IMR-90 (cell line): Measurements from ENCODE around the gene MRPS26. TPM values are rescaled to one million over a fixed set of nuclear protein-coding genes. Genes with fewer than 3 reads are reported as not detected.
A peak's percentile ranks its signal among the peaks of the same experiment; 100 is the strongest.

Experiments used
- ATAC-seq: fragments of 200-7000 bp; cut with Tn5 transposase; 2 replicates; pipeline ENCODE4 v1.9.1; 2020; ENCODE audit warnings: low read depth, mild to moderate bottlenecking, moderate library complexity
- BruUV-seq: library from RNA; stranded (reverse); fragments of 400-500 nt; replicated peaks from 2 replicates; lab custom pipeline; 2021; lab: Mats Ljungman, UMichigan
- CTCF ChIA-PET: fragments of 300-600 bp; formaldehyde crosslinking; extraction: SDS; loops from one replicate; lab custom pipeline; 2021; ENCODE audit warnings: antibody characterized with exemption; lab: Yijun Ruan, JAX
- POLR2A ChIA-PET: fragments of 300-600 bp; sonication (Branson Sonifier 250); formaldehyde crosslinking; loops from one replicate; lab custom pipeline; 2022; ENCODE audit warnings: antibody characterized with exemption; ENCODE audit not compliant: unreplicated experiment; lab: Charles Lee
- DNase-seq: peaks from one replicate; pipeline ENCODE4 v3.0.0; 2013
- H2AFZ ChIP-seq: replicated peaks from 2 replicates; pipeline ENCODE3; 2013; ENCODE audit warnings: low read length, mild to moderate bottlenecking; ENCODE audit not compliant: poor library complexity
- H2AK5ac ChIP-seq: 2 replicates; pipeline ENCODE4 v1.6.1; 2013; ENCODE audit warnings: low read depth, low read length, inconsistent platforms
- H2AK9ac ChIP-seq: replicated peaks from 2 replicates; pipeline ENCODE3; 2013; ENCODE audit warnings: mild to moderate bottlenecking, low read depth, low read length, moderate library complexity; ENCODE audit not compliant: poor library complexity
- H2BK120ac ChIP-seq: 2 replicates; pipeline ENCODE4 v1.6.1; 2013; ENCODE audit warnings: low read depth, low read length, inconsistent platforms
- H2BK15ac ChIP-seq: 3 replicates; pipeline ENCODE4 v1.6.1; 2013; ENCODE audit warnings: low read depth, low read length, inconsistent platforms
- H2BK20ac ChIP-seq: 2 replicates; pipeline ENCODE4 v1.6.1; 2013; ENCODE audit warnings: low read depth, mild to moderate bottlenecking, inconsistent platforms, low read length, moderate library complexity
- H2BK5ac ChIP-seq: 2 replicates; pipeline ENCODE4 v1.6.1; 2013; ENCODE audit warnings: mild to moderate bottlenecking, low read depth, low read length, inconsistent platforms; ENCODE audit not compliant: poor library complexity, severe bottlenecking
- H3K14ac ChIP-seq: replicated peaks from 2 replicates; pipeline ENCODE4 v1.6.1; 2013; ENCODE audit warnings: low read depth, low read length, inconsistent platforms
- H3K18ac ChIP-seq: 2 replicates; pipeline ENCODE4 v1.6.1; 2013; ENCODE audit warnings: low read depth, low read length, control low read depth
- H3K23ac ChIP-seq: 2 replicates; pipeline ENCODE4 v1.6.1; 2013; ENCODE audit warnings: low read depth, low read length, inconsistent platforms
- H3K27ac ChIP-seq: 2 replicates; pipeline ENCODE4 v1.5.1; 2013; ENCODE audit warnings: mild to moderate bottlenecking, control low read depth, low read length; ENCODE audit not compliant: insufficient read depth
- H3K27me3 ChIP-seq: 2 replicates; pipeline ENCODE4 v1.6.1; 2013; ENCODE audit warnings: low read length; ENCODE audit not compliant: control insufficient read depth, insufficient read depth
- H3K36me3 ChIP-seq: 2 replicates; pipeline ENCODE4 v1.6.1; 2013; ENCODE audit warnings: low read length, mixed read lengths; ENCODE audit not compliant: control insufficient read depth, insufficient read depth
- H3K4ac ChIP-seq: 2 replicates; pipeline ENCODE4 v1.6.1; 2013; ENCODE audit warnings: low read depth, low read length, inconsistent platforms
- H3K4me1 ChIP-seq: 2 replicates; pipeline ENCODE4 v1.6.1; 2013; ENCODE audit warnings: low read length, mixed read lengths; ENCODE audit not compliant: control insufficient read depth, insufficient read depth
- H3K4me2 ChIP-seq: 2 replicates; pipeline ENCODE4 v1.6.1; 2013; ENCODE audit warnings: low read depth, mild to moderate bottlenecking, control low read depth, low read length, moderate library complexity
- H3K4me3 ChIP-seq: 2 replicates; pipeline ENCODE4 v1.5.1; 2013; ENCODE audit warnings: low read depth, mild to moderate bottlenecking, control low read depth, low read length, moderate library complexity; ENCODE audit not compliant: insufficient read depth
- H3K56ac ChIP-seq: 2 replicates; pipeline ENCODE4 v1.6.1; 2013; ENCODE audit warnings: low read length, inconsistent platforms; ENCODE audit not compliant: insufficient read depth; ENCODE audit errors: extremely low read depth
- H3K79me1 ChIP-seq, 2 experiments: 2 replicates each; pipeline ENCODE4 v1.6.1; 2013; ENCODE audit warnings: low read length in 2 of 2, inconsistent platforms in 1 of 2, low read depth in 1 of 2
- H3K9ac ChIP-seq: 2 replicates; pipeline ENCODE4 v1.6.1; 2013; ENCODE audit warnings: low read depth, low read length, control low read depth
- H3K9me1 ChIP-seq: 2 replicates; pipeline ENCODE4 v1.6.1; 2013; ENCODE audit warnings: low read length, inconsistent platforms; ENCODE audit not compliant: insufficient read depth
- H3K9me3 ChIP-seq: 2 replicates; pipeline ENCODE4 v1.6.1; 2013; ENCODE audit warnings: low read length; ENCODE audit not compliant: control insufficient read depth, insufficient read depth
- H4K20me1 ChIP-seq: 2 replicates; pipeline ENCODE4 v1.6.1; 2013; ENCODE audit warnings: low read length, inconsistent platforms; ENCODE audit not compliant: insufficient read depth
- H4K5ac ChIP-seq: 2 replicates; pipeline ENCODE4 v1.6.1; 2013; ENCODE audit warnings: mild to moderate bottlenecking, low read depth, low read length, control low read depth
- H4K8ac ChIP-seq, 2 experiments: 2 replicates each; pipeline ENCODE4 v1.6.1; 2013; ENCODE audit warnings: low read depth in 2 of 2, low read length in 2 of 2, control low read depth in 1 of 2, inconsistent platforms in 1 of 2
- H4K91ac ChIP-seq: 2 replicates; pipeline ENCODE4 v1.6.1; 2013; ENCODE audit warnings: low read depth, low read length, inconsistent platforms; ENCODE audit not compliant: insufficient read depth
- BHLHE40 ChIP-seq: fragments of 150-350 bp; IDR thresholded peaks from 2 replicates; pipeline ENCODE4 v1.6.1; 2016; ENCODE audit warnings: mild to moderate bottlenecking, low read depth, low read length
- CEBPB ChIP-seq: IDR thresholded peaks from 2 replicates; pipeline ENCODE4 v1.6.1; 2012; ENCODE audit warnings: low read depth, low read length, improper control_type of control experiment
- CHD1 ChIP-seq: IDR thresholded peaks from 2 replicates; pipeline ENCODE4 v1.6.1; 2012; ENCODE audit warnings: low read depth, low read length, improper control_type of control experiment
- MAFK ChIP-seq: IDR thresholded peaks from 2 replicates; pipeline ENCODE4 v1.6.1; 2012; ENCODE audit warnings: low read depth, low read length, improper control_type of control experiment
- MAZ ChIP-seq: IDR thresholded peaks from 2 replicates; pipeline ENCODE4 v1.6.1; 2012; ENCODE audit warnings: low read depth, mild to moderate bottlenecking, low read length, improper control_type of control experiment, moderate library complexity, borderline replicate concordance
- MXI1 ChIP-seq: IDR thresholded peaks from 2 replicates; pipeline ENCODE4 v1.6.1; 2012; ENCODE audit warnings: low read depth, mild to moderate bottlenecking, low read length, moderate library complexity, borderline replicate concordance
- NFE2L2 ChIP-seq: fragments of 150-350 bp; IDR thresholded peaks from 2 replicates; pipeline ENCODE4 v1.6.1; 2016; ENCODE audit warnings: low read depth, mild to moderate bottlenecking, low read length
- POLR2A ChIP-seq: IDR thresholded peaks from 2 replicates; pipeline ENCODE4 v1.6.1; 2012; ENCODE audit warnings: mild to moderate bottlenecking, low read depth, low read length
- RCOR1 ChIP-seq: IDR thresholded peaks from 2 replicates; pipeline ENCODE4 v1.6.1; 2012; ENCODE audit warnings: mild to moderate bottlenecking, low read length, improper control_type of control experiment; ENCODE audit not compliant: insufficient replicate concordance
- RFX5 ChIP-seq: IDR thresholded peaks from 2 replicates; pipeline ENCODE4 v1.8.0; 2012; ENCODE audit warnings: low read depth, mild to moderate bottlenecking, low read length, moderate library complexity
- SMC3 ChIP-seq: fragments of 150-350 bp; IDR thresholded peaks from 2 replicates; pipeline ENCODE4 v1.6.1; 2016; ENCODE audit warnings: low read depth, mild to moderate bottlenecking, antibody characterized with exemption, low read length, moderate library complexity
- WGBS, 2 experiments: methylation state at CpG; one replicate each; pipeline versions ENCODE4 v1.1.5 to v1.1.7; 2013; ENCODE audit warnings: missing lambda C conversion rate in 2 of 2; ENCODE audit not compliant: insufficient read length in 1 of 2; ENCODE audit errors: extremely low coverage in 2 of 2; 5-methylcytosine and 5-hydroxymethylcytosine counted together
- dilution Hi-C: fragments of 300-500 bp; cut with HindIII; formaldehyde crosslinking; loops from one replicate; pipeline ENCODE4 v1.14.3; 2018; ENCODE audit warnings: low sequenced_read_pairs; ENCODE audit not compliant: unreplicated experiment
- in situ Hi-C: fragments of 300-500 bp; cut with MboI; formaldehyde crosslinking; loops from 3 replicates; pipeline ENCODE4 v1.14.3; 2019; ENCODE audit warnings: low sequenced_read_pairs, inconsistent platforms, mixed read lengths
- intact Hi-C: fragments of 100-400 bp; cut with micrococcal nuclease; formaldehyde crosslinking; loops from 2 replicates; pipeline ENCODE4 v1.10.0; 2022
- polyA plus RNA-seq, 3 experiments: library from polyadenylated mRNA; depleted of rRNA; stranded (reverse); fragments of >200 nt; gene quantifications; 2 replicates each; pipeline ENCODE4 v1.2.3, GENCODE V29; 2012; ENCODE audit warnings: low replicate concordance in 1 of 3
- total RNA-seq: library from RNA; depleted of rRNA; stranded (reverse); fragments of >200 nt; gene quantifications from 2 replicates; pipeline ENCODE4 v1.2.3, GENCODE V29; 2012

MRPS26 gene
- total and polyA plus RNA-seq, 2 of the 4 experiments (the other 2 are of a cell fraction): 22.2 to 38.6 TPM

- Histone ChIP-seq H3K9me1 (peaks cover 13% of the 10 kb centered on the region), H3K9ac (no peak overlapping the region), H2AK9ac (no peak overlapping the region), H3K4me3 (no peak overlapping the region), H3K4me1 (peaks cover 8% of the 10 kb centered on the region), H3K9me3 (no peaks in the 10 kb centered on the region), H3K4ac (no peak overlapping the region), H3K36me3 (peaks cover 24% of the 10 kb centered on the region), H3K56ac (no peak overlapping the region), H3K79me1 (0 out of 4 replicates have a peak, but pooled peaks cover 0 to 9% of the 10 kb centered on the region in 2 experiments), H2BK5ac (no peak overlapping the region), H2AFZ (no peak overlapping the region), H3K18ac (no peak overlapping the region), H2AK5ac (no peak overlapping the region), H4K91ac (no peak overlapping the region), H2BK20ac (no peak overlapping the region), H4K8ac (no peak overlapping the region), H4K20me1 (peaks cover 13% of the 10 kb centered on the region; the same call in 1 of the 2 replicates), H4K5ac (no peak overlapping the region), H3K14ac (no peak overlapping the region; the same call in 1 of the 2 replicates), H3K23ac (no peak overlapping the region), H3K27me3 (no peaks in the 10 kb centered on the region), H3K4me2 (no peak overlapping the region; the same call in 1 of the 2 replicates), H3K27ac (no peak overlapping the region), H2BK120ac (no peak overlapping the region), H2BK15ac (no peak overlapping the region)
- dilution Hi-C loops: no loop called here
- no CpG with 5 or more reads among the region's 1 CpG for WGBS, 2 experiments
- POLR2A ChIA-PET: no interaction called here
- ATAC-seq (peak; percentile 88), DNase-seq (peak; percentile 61)
- BruUV-seq: no TSS peak
- no peak for TF ChIP-seq MXI1
- TF ChIP-seq NFE2L2: no peak
- TF ChIP-seq CHD1: no peak
- TF ChIP-seq CEBPB: no peak
- TF ChIP-seq RFX5: no peak
- no peak for TF ChIP-seq BHLHE40
- TF ChIP-seq SMC3: no peak
- TF ChIP-seq POLR2A: no peak
- no peak for TF ChIP-seq MAFK
- no peak for TF ChIP-seq MAZ
- TF ChIP-seq RCOR1: no peak
- intact Hi-C loops: no loop called here
- in situ Hi-C loops: no loop called here
- CTCF ChIA-PET: interaction anchor here (0.6 to 1.1 kb wide), 2 partner anchors 27 to 141 kb away, joined by 3 read pairs; no protein-coding TSS in a partner anchor
Observed at GRCh38 chr20:3010985-3011723, 34.7 kb upstream of the MRPS26 start.
